GM23338 (cell line): ENCODE results near the gene RBBP4. TPM values are rescaled to one million over a fixed set of nuclear protein-coding genes. Genes with fewer than 3 reads are reported as not detected.

ENCODE experiments used
- ATAC-seq: fragments of 200-7000 bp; cut with Tn5 transposase; 3 replicates; pipeline ENCODE4 v1.9.1; 2020
- DNase-seq: peaks from one replicate; pipeline ENCODE4 v3.0.0-alpha.2; 2015; ENCODE audit warnings: low spot score
- H2AFZ ChIP-seq: fragments of 200-600 bp; sonication (generic); 2 replicates; pipeline ENCODE4 v1.8.0; 2016; ENCODE audit warnings: antibody characterized with exemption, mild to moderate bottlenecking, moderate library complexity
- H3F3A ChIP-seq: fragments of 200-600 bp; sonication (generic); replicated peaks from 2 replicates; pipeline ENCODE4 v1.8.0; 2017; ENCODE audit warnings: antibody characterized with exemption, mixed run types, low read depth
- H3K27ac ChIP-seq: fragments of 200-600 bp; sonication (generic); 2 replicates; pipeline ENCODE4 v1.6.1; 2016; ENCODE audit warnings: low read depth
- H3K27me3 ChIP-seq: fragments of 200-600 bp; sonication (generic); 2 replicates; pipeline ENCODE4 v1.8.0; 2016; ENCODE audit warnings: mild to moderate bottlenecking, mixed run types, moderate library complexity; ENCODE audit not compliant: insufficient read depth
- H3K36me3 ChIP-seq: fragments of 200-600 bp; sonication (generic); 2 replicates; pipeline ENCODE4 v1.8.0; 2016; ENCODE audit warnings: mild to moderate bottlenecking; ENCODE audit not compliant: insufficient read depth
- H3K4me1 ChIP-seq: fragments of 200-600 bp; sonication (generic); 2 replicates; pipeline ENCODE4 v1.8.0; 2016; ENCODE audit warnings: mild to moderate bottlenecking, moderate library complexity; ENCODE audit not compliant: insufficient read depth
- H3K4me2 ChIP-seq: fragments of 200-600 bp; sonication (generic); 2 replicates; pipeline ENCODE4 v1.7.1; 2017; ENCODE audit warnings: mixed run types
- H3K4me3 ChIP-seq: fragments of 200-600 bp; sonication (generic); 2 replicates; pipeline ENCODE4 v1.6.1; 2016; ENCODE audit warnings: mixed run types
- H3K79me2 ChIP-seq: fragments of 200-600 bp; sonication (generic); replicated peaks from 2 replicates; pipeline ENCODE4 v1.8.0; 2017; ENCODE audit warnings: mild to moderate bottlenecking; ENCODE audit not compliant: insufficient read depth
- H3K9me2 ChIP-seq: fragments of 200-600 bp; sonication (generic); 2 replicates; pipeline ENCODE4 v1.8.0; 2017; ENCODE audit not compliant: insufficient read depth
- H4K20me1 ChIP-seq: fragments of 200-600 bp; sonication (generic); replicated peaks from 2 replicates; pipeline ENCODE4 v1.8.0; 2017; ENCODE audit warnings: mild to moderate bottlenecking; ENCODE audit not compliant: insufficient read depth
- H3K27ac Mint-ChIP-seq: 2 replicates; pipeline ENCODE4 v1.8.0; 2020; ENCODE audit warnings: inconsistent platforms, mild to moderate bottlenecking, moderate library complexity, mixed read lengths
- H3K27me3 Mint-ChIP-seq: 3 replicates; pipeline ENCODE4 v1.8.0; 2022; ENCODE audit warnings: low read depth, mild to moderate bottlenecking, moderate library complexity, mixed read lengths, inconsistent platforms; ENCODE audit not compliant: insufficient read depth, poor library complexity
- H3K36me3 Mint-ChIP-seq: 3 replicates; pipeline ENCODE4 v1.8.0; 2021; ENCODE audit warnings: low read depth, mild to moderate bottlenecking, inconsistent platforms, moderate library complexity, mixed read lengths
- H3K4me1 Mint-ChIP-seq: 3 replicates; pipeline ENCODE4 v1.8.0; 2020; ENCODE audit warnings: mild to moderate bottlenecking, inconsistent platforms, mixed read lengths
- H3K4me3 Mint-ChIP-seq: 3 replicates; pipeline ENCODE4 v1.8.0; 2021; ENCODE audit warnings: moderate library complexity, mild to moderate bottlenecking, inconsistent platforms, mixed read lengths
- H3K9me3 Mint-ChIP-seq: 3 replicates; pipeline ENCODE4 v1.8.0; 2020; ENCODE audit warnings: moderate library complexity, mild to moderate bottlenecking, inconsistent platforms, mixed read lengths
- CREB1 ChIP-seq: fragments of 250-450 bp; sonication (Bioruptor Pico); IDR thresholded peaks from 2 replicates; pipeline ENCODE4 v1.5.0; 2020; ENCODE audit warnings: low read depth, mild to moderate bottlenecking, moderate library complexity
- EZH2 ChIP-seq: fragments of 200-600 bp; sonication (generic); IDR thresholded peaks from one replicate; pipeline ENCODE4 v1.8.0; 2017; ENCODE audit warnings: antibody characterized with exemption, mild to moderate bottlenecking, low read depth; ENCODE audit not compliant: unreplicated experiment
- JUNB ChIP-seq: IDR thresholded peaks from one replicate; pipeline ENCODE4 v1.6.1; 2016; ENCODE audit warnings: antibody characterized with exemption; ENCODE audit not compliant: unreplicated experiment
- POLR2AphosphoS5 ChIP-seq: IDR thresholded peaks from 2 replicates; pipeline ENCODE4 v1.6.1; 2016; ENCODE audit warnings: antibody characterized with exemption, low read depth
- STAT1 ChIP-seq: IDR thresholded peaks from one replicate; pipeline ENCODE4 v1.6.1; 2016; ENCODE audit warnings: antibody characterized with exemption; ENCODE audit not compliant: unreplicated experiment
- ZNF114 ChIP-seq: fragments of 250-450 bp; sonication (Bioruptor Pico); IDR thresholded peaks from 2 replicates; pipeline ENCODE4 v1.5.0; 2020; ENCODE audit warnings: mild to moderate bottlenecking, moderate library complexity
- ZNF462 ChIP-seq: fragments of 250-450 bp; sonication (Bioruptor Pico); IDR thresholded peaks from 2 replicates; pipeline ENCODE4 v1.5.0; 2020; ENCODE audit warnings: mild to moderate bottlenecking, moderate library complexity
- polyA plus RNA-seq: library from polyadenylated mRNA; unstranded; fragments of >200 nt; fragmentation: Nextera tagmentation; extraction: Ambion mirVana; gene quantifications from 2 replicates; pipeline ENCODE4 v1.2.1, GENCODE V29; 2016
- total RNA-seq: library from RNA; depleted of rRNA; stranded (reverse); fragments of >200 nt; shearing (Covaris generic); gene quantifications from 2 replicates; pipeline ENCODE4 v1.2.3, GENCODE V29; 2014
- TF ChIP-seq, protein P1 (sequence below): IDR thresholded peaks from one replicate; pipeline ENCODE4 v1.6.1; 2018; ENCODE audit warnings: antibody characterized with exemption; ENCODE audit not compliant: unreplicated experiment
- TF ChIP-seq, protein P2 (sequence below), 2 experiments: fragments of 200-600 bp in 1 of 2; sonication (generic) in 1 of 2; conservative IDR thresholded peaks; 2 replicates each; pipeline versions ENCODE4 v1.5.1 to v1.6.1; 2016 to 2017; ENCODE audit warnings: antibody characterized with exemption in 2 of 2, low read depth in 2 of 2, mild to moderate bottlenecking in 2 of 2, moderate library complexity in 1 of 2

The RBBP4 gene
- total and polyA plus RNA-seq, 2 experiments from 2014 or later, result 262 to 312 TPM

DNA sequence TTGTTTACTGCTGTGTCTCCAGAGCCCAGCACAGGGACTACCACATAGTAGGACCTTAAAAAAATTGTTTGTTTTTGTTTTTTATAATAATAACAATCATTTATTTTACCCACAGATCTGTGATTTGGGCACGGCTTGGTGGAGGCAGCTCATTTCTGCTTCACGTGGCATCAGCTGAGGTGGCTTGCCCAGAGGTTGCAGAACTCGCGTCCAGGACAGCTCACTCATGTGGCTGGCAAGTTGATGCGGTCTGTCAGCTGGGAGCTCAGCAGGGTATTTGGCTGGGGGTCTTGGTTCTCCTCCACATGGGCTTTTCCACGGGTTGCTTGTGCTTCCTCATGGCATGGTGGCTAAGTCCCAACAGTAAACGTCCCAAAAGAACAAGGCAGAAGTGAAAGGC is 54.5 kb downstream of the RBBP4 start:
- no peaks in the 10 kb centered on the region for H3K9me3 Mint-ChIP-seq
- Histone ChIP-seq H2AFZ (no peak overlapping the region), H4K20me1 (no peaks in the 10 kb centered on the region; the same call in 1 of the 2 replicates), H3K27me3 (peaks cover 39% of the 10 kb centered on the region), H3K27ac (no peak overlapping the region), H3K9me2 (no peaks in the 10 kb centered on the region), H3K4me1 (peaks cover 9% of the 10 kb centered on the region), H3K79me2 (no peaks in the 10 kb centered on the region), H3K4me2 (no peak overlapping the region), H3K4me3 (no peak overlapping the region), H3F3A (peaks cover 11% of the 10 kb centered on the region; the same call in 1 of the 2 replicates), H3K36me3 (no peaks in the 10 kb centered on the region)
- no peaks in the 10 kb centered on the region; the same call in 2 of the 3 replicates for H3K36me3 Mint-ChIP-seq
- H3K27me3 Mint-ChIP-seq, result peaks cover 29% of the 10 kb centered on the region
- DNase-seq (no peak), ATAC-seq (no peak)
- H3K27ac Mint-ChIP-seq, result no peak overlapping the region
- TF ChIP-seq, protein P1, sequence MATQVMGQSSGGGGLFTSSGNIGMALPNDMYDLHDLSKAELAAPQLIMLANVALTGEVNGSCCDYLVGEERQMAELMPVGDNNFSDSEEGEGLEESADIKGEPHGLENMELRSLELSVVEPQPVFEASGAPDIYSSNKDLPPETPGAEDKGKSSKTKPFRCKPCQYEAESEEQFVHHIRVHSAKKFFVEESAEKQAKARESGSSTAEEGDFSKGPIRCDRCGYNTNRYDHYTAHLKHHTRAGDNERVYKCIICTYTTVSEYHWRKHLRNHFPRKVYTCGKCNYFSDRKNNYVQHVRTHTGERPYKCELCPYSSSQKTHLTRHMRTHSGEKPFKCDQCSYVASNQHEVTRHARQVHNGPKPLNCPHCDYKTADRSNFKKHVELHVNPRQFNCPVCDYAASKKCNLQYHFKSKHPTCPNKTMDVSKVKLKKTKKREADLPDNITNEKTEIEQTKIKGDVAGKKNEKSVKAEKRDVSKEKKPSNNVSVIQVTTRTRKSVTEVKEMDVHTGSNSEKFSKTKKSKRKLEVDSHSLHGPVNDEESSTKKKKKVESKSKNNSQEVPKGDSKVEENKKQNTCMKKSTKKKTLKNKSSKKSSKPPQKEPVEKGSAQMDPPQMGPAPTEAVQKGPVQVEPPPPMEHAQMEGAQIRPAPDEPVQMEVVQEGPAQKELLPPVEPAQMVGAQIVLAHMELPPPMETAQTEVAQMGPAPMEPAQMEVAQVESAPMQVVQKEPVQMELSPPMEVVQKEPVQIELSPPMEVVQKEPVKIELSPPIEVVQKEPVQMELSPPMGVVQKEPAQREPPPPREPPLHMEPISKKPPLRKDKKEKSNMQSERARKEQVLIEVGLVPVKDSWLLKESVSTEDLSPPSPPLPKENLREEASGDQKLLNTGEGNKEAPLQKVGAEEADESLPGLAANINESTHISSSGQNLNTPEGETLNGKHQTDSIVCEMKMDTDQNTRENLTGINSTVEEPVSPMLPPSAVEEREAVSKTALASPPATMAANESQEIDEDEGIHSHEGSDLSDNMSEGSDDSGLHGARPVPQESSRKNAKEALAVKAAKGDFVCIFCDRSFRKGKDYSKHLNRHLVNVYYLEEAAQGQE, result no peak
- TF ChIP-seq CREB1 (no peak), ZNF114 (CRISPR knock-in tag) (no peak), JUNB (no peak), POLR2AphosphoS5 (no peak), STAT1 (no peak), ZNF462 (CRISPR knock-in tag) (no peak), EZH2 (no peak)
- TF ChIP-seq, protein P2, sequence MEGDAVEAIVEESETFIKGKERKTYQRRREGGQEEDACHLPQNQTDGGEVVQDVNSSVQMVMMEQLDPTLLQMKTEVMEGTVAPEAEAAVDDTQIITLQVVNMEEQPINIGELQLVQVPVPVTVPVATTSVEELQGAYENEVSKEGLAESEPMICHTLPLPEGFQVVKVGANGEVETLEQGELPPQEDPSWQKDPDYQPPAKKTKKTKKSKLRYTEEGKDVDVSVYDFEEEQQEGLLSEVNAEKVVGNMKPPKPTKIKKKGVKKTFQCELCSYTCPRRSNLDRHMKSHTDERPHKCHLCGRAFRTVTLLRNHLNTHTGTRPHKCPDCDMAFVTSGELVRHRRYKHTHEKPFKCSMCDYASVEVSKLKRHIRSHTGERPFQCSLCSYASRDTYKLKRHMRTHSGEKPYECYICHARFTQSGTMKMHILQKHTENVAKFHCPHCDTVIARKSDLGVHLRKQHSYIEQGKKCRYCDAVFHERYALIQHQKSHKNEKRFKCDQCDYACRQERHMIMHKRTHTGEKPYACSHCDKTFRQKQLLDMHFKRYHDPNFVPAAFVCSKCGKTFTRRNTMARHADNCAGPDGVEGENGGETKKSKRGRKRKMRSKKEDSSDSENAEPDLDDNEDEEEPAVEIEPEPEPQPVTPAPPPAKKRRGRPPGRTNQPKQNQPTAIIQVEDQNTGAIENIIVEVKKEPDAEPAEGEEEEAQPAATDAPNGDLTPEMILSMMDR (conservative IDR thresholded peaks at IDR 0.05; ENCODE audit: low read depth in 2 of 2), result no peak
- H3K4me3 Mint-ChIP-seq, result no peak overlapping the region
- peaks cover 12% of the 10 kb centered on the region for H3K4me1 Mint-ChIP-seq
